ENCODE results near the gene ABCB6. TPM values are rescaled to one million over a fixed set of nuclear protein-coding genes. Genes with fewer than 3 reads are reported as not detected.
A peak's percentile ranks its signal among the peaks of the same experiment; 100 is the strongest.

The ABCB6 gene
- total RNA-seq, 1 experiment from 2014 or later = 68.6 TPM

GRCh38 chr2:219177552-219178376, 41.0 kb downstream of the ABCB6 start, which contains the start of gene RETREG2:
Gene RETREG2, plus strand, starts transcription at chr2:219178275. Its CDS starts 78 bp downstream, at chr2:219178353.
- POLR2A ChIA-PET = no interaction called here
- peak within 1 kb of the TSS; percentile 93 for H3K4me3 ChIP-seq (ENCODE audit: low read depth, low read length)
- H3K27me3 ChIP-seq (replicated peaks; ENCODE audit: control insufficient read depth, insufficient read depth, low read length) = no peaks in the 10 kb centered on the region; the same call in 1 of the 2 replicates
- TF ChIP-seq CTCF (IDR thresholded peaks at IDR 0.05; ENCODE audit: insufficient read depth in 1 of 2, low read depth in 1 of 2, low read length in 1 of 2, severe bottlenecking in 1 of 2, unreplicated experiment in 1 of 2) = peak; percentile 17 to 38
- H3K9me3 ChIP-seq = no peaks in the 10 kb centered on the region
- peaks cover 12% of the 10 kb centered on the region for H3K4me1 ChIP-seq
- DNase-seq = peak; percentile 89 to 90
- BruUV-seq (replicated peaks) = TSS peak; percentile 28
- Mint-ChIP-seq H3K27ac (ENCODE audit: unreplicated experiment) (peak within 1 kb of the TSS; percentile 89), H3K36me3 (ENCODE audit: insufficient read depth, unreplicated experiment) (peaks cover 38% of the 10 kb centered on the region), H3K9me3 (ENCODE audit: unreplicated experiment) (no peaks in the 10 kb centered on the region), H3K4me3 (ENCODE audit: unreplicated experiment) (peak within 1 kb of the TSS; percentile 90), H3K27me3 (ENCODE audit: insufficient read depth, unreplicated experiment) (no peaks in the 10 kb centered on the region), H3K4me1 (ENCODE audit: low read depth, unreplicated experiment) (peaks cover 18% of the 10 kb centered on the region)
- CTCF ChIA-PET = interaction anchor here (0.9 to 2.0 kb wide), 2 partner anchors 42 to 117 kb away, joined by 3 to 11 read pairs; no protein-coding TSS in a partner anchor
- intact Hi-C loops (cut with micrococcal nuclease; ENCODE audit: unreplicated experiment) = loop anchor here (1.0 to 5.0 kb wide), 3 partner anchors 29 to 100 kb away; partner anchors contain the start of genes ABCB6, DNAJB2 and ZFAND2B
- peaks cover 15% of the 10 kb centered on the region for H3K36me3 ChIP-seq (ENCODE audit: control insufficient read depth, insufficient read depth, low read length)

- peaks cover 12% of the 10 kb centered on the region for H3K4me1 ChIP-seq
- CTCF ChIA-PET = interaction anchor here (0.6 to 2.0 kb wide), 9 partner anchors 29 to 210 kb away, joined by 3 to 13 read pairs (median 4); partner anchors contain the start of genes ANKZF1, ATG9A and ZFAND2B
- Mint-ChIP-seq H3K9me3 (ENCODE audit: unreplicated experiment) (no peaks in the 10 kb centered on the region), H3K27ac (ENCODE audit: unreplicated experiment) (peak within 1 kb of the TSS; percentile 89), H3K36me3 (ENCODE audit: insufficient read depth, unreplicated experiment) (peaks cover 37% of the 10 kb centered on the region), H3K4me3 (ENCODE audit: unreplicated experiment) (peak within 1 kb of the TSS; percentile 90), H3K27me3 (ENCODE audit: insufficient read depth, unreplicated experiment) (no peaks in the 10 kb centered on the region), H3K4me1 (ENCODE audit: low read depth, unreplicated experiment) (peaks cover 18% of the 10 kb centered on the region)
- H3K27me3 ChIP-seq (replicated peaks; ENCODE audit: control insufficient read depth, insufficient read depth, low read length) = no peaks in the 10 kb centered on the region; the same call in 1 of the 2 replicates
- H3K36me3 ChIP-seq (ENCODE audit: control insufficient read depth, insufficient read depth, low read length) = peaks cover 16% of the 10 kb centered on the region
- TSS peak; percentile 41 for BruUV-seq (replicated peaks)
- H3K9me3 ChIP-seq = no peaks in the 10 kb centered on the region
- H3K4me3 ChIP-seq (ENCODE audit: low read depth, low read length) = peak within 1 kb of the TSS; percentile 93
- no peak for TF ChIP-seq CTCF (IDR thresholded peaks at IDR 0.05; ENCODE audit: insufficient read depth in 1 of 2, low read depth in 1 of 2, low read length in 1 of 2, severe bottlenecking in 1 of 2, unreplicated experiment in 1 of 2)
- intact Hi-C loops (cut with micrococcal nuclease; ENCODE audit: unreplicated experiment) = loop anchor here (1.0 to 5.0 kb wide), 4 partner anchors 17 to 210 kb away; partner anchors contain the start of genes ABCB6, DNAJB2, DNPEP and NHEJ1
- POLR2A ChIA-PET = interaction anchor here (0.6 to 1.4 kb wide), 11 partner anchors 13 to 211 kb away, joined by 3 to 13 read pairs (median 6); partner anchors contain the start of genes ABCB6, DNAJB2, DNPEP and GLB1L
- peak; percentile 89 to 94 for DNase-seq
Observed at GRCh38 chr2:219176818-219177551, 41.8 kb downstream of the ABCB6 start, which contains the start of gene CNPPD1. Gene CNPPD1, minus strand, starts transcription at chr2:219176925. Its CDS starts 97 bp downstream, at chr2:219176828.

Data from Caco-2 (cell line).